Body of pancreas (tissue), 4 donors: ENCODE results near the gene GPR161. TPM values are rescaled to one million over a fixed set of nuclear protein-coding genes. Genes with fewer than 3 reads are reported as not detected.

Experiments used
- ATAC-seq: fragments of 150-250 bp; one replicate; pipeline ENCODE4 v1.9.1; 2016
- DNase-seq, 4 donors: peaks; one replicate each; pipeline ENCODE4 v3.0.0-alpha.2; 2019
- H3K27ac ChIP-seq, 4 donors: fragments of 200-600 bp; sonication (generic); 1 replicate in 3 of 4; 2 replicates in 1 of 4; pipeline versions ENCODE4 v1.5.1 to v1.6.1; 2016 to 2019; ENCODE audit warnings: mild to moderate bottlenecking in 1 of 4, mixed read lengths in 1 of 4, moderate library complexity in 1 of 4
- H3K27me3 ChIP-seq, 2 donors: fragments of 200-600 bp; sonication (generic); one replicate each; pipeline ENCODE4 v1.6.0; 2016; ENCODE audit warnings: mild to moderate bottlenecking in 1 of 2
- H3K36me3 ChIP-seq, 2 donors: fragments of 200-600 bp; sonication (generic); replicated peaks in 1 of 2; 2 replicates each; pipeline ENCODE4 v1.5.1; 2016; ENCODE audit warnings: low read depth in 2 of 2; ENCODE audit not compliant: insufficient read depth in 1 of 2
- H3K4me1 ChIP-seq: fragments of 200-600 bp; sonication (generic); one replicate; pipeline ENCODE4 v1.6.0; 2016
- H3K4me3 ChIP-seq, 2 donors: fragments of 200-600 bp; sonication (generic); 1 replicate in 1 of 2; 2 replicates in 1 of 2; pipeline ENCODE4 v1.5.1; 2016 to 2019
- H3K9me3 ChIP-seq, 3 donors: fragments of 200-600 bp; sonication (generic); 1 replicate in 2 of 3; 2 replicates in 1 of 3; pipeline ENCODE4 v1.5.1; 2016
- POLR2A ChIP-seq, 3 donors: fragments of 450-650 bp; IDR thresholded peaks; one replicate each; pipeline ENCODE4 v1.6.1; 2016; ENCODE audit warnings: antibody characterized with exemption in 3 of 3, mild to moderate bottlenecking in 2 of 3
- WGBS, 2 donors: methylation state at CpG; one replicate each; pipeline ENCODE4 v1.1.5; 2017; 5-methylcytosine and 5-hydroxymethylcytosine counted together
- intact Hi-C: fragments of 100-400 bp; cut with DNase I; formaldehyde crosslinking; loops from one replicate; pipeline ENCODE4 v1.15.1; 2023
- total RNA-seq, 2 donors: library from RNA; depleted of rRNA; stranded (reverse); fragments of >200 nt; gene quantifications; one replicate each; pipeline ENCODE4 v1.1.0, GENCODE V29; 2016
- TF ChIP-seq, protein P1 (sequence below), 7 experiments: fragments of 450-650 bp in 4 of 7; fragments of 200-600 bp in 3 of 7; sonication (generic) in 3 of 7; IDR thresholded peaks; one replicate each; pipeline ENCODE4 v1.5.1; 2016 to 2019; ENCODE audit warnings: antibody characterized with exemption in 7 of 7

The GPR161 gene
- total RNA-seq, 2 donors from 2014 or later: 2.6 to 6.5 TPM

- Histone ChIP-seq H3K27ac (no peak overlapping the region), H3K9me3 (no peaks in the 10 kb centered on the region), H3K4me3 (no peak overlapping the region), H3K4me1 (no peaks in the 10 kb centered on the region), H3K27me3 (no peaks in the 10 kb centered on the region), H3K36me3 (no peaks in the 10 kb centered on the region)
- intact Hi-C loops: no loop called here
- TF ChIP-seq, protein P1, sequence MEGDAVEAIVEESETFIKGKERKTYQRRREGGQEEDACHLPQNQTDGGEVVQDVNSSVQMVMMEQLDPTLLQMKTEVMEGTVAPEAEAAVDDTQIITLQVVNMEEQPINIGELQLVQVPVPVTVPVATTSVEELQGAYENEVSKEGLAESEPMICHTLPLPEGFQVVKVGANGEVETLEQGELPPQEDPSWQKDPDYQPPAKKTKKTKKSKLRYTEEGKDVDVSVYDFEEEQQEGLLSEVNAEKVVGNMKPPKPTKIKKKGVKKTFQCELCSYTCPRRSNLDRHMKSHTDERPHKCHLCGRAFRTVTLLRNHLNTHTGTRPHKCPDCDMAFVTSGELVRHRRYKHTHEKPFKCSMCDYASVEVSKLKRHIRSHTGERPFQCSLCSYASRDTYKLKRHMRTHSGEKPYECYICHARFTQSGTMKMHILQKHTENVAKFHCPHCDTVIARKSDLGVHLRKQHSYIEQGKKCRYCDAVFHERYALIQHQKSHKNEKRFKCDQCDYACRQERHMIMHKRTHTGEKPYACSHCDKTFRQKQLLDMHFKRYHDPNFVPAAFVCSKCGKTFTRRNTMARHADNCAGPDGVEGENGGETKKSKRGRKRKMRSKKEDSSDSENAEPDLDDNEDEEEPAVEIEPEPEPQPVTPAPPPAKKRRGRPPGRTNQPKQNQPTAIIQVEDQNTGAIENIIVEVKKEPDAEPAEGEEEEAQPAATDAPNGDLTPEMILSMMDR (IDR thresholded peaks at IDR 0.05): no peak
- no peak for TF ChIP-seq POLR2A (IDR thresholded peaks at IDR 0.05)
- ATAC-seq (no peak), DNase-seq (no peak)
- WGBS, 2 donors: 83 to 100% methylated on average over 1 of the region's 1 CpG
These were observed 13.6 kb upstream of the GPR161 start for GRCh38 chr1:168150283-168150682.

GRCh38 chr1:168148916-168149315 is 12.2 kb upstream of the GPR161 start:
- Histone ChIP-seq H3K36me3 (no peaks in the 10 kb centered on the region), H3K4me3 (no peak overlapping the region), H3K27ac (no peak overlapping the region), H3K27me3 (no peaks in the 10 kb centered on the region), H3K4me1 (no peaks in the 10 kb centered on the region), H3K9me3 (no peaks in the 10 kb centered on the region)
- no peak for ATAC-seq
- TF ChIP-seq, protein P1 (IDR thresholded peaks at IDR 0.05): no peak
- TF ChIP-seq POLR2A (IDR thresholded peaks at IDR 0.05): no peak
- WGBS, 2 donors: 59 to 69% methylated on average over 4 of the region's 4 CpGs
- intact Hi-C loops: no loop called here
- no peak for DNase-seq

- TF ChIP-seq, protein P1 (IDR thresholded peaks at IDR 0.05): no peak
- no peak for TF ChIP-seq POLR2A (IDR thresholded peaks at IDR 0.05)
- DNase-seq: no peak
- Histone ChIP-seq H3K4me3 (no peak overlapping the region), H3K36me3 (no peaks in the 10 kb centered on the region), H3K27me3 (no peaks in the 10 kb centered on the region), H3K4me1 (no peaks in the 10 kb centered on the region), H3K27ac (no peak overlapping the region), H3K9me3 (no peaks in the 10 kb centered on the region)
- no peak for ATAC-seq
- 74 to 79% methylated on average over 11 of the region's 11 CpGs for WGBS, 2 donors
- intact Hi-C loops: no loop called here
These were observed 9.9 kb upstream of the GPR161 start for GRCh38 chr1:168146626-168147025.

GRCh38 chr1:168146160-168146539 is 9.4 kb upstream of the GPR161 start:
- ATAC-seq: no peak

More at GRCh38 chr1:168146160-168146539, 9.4 kb upstream of the GPR161 start:
- Histone ChIP-seq H3K27me3 (no peaks in the 10 kb centered on the region), H3K4me3 (no peak overlapping the region), H3K4me1 (no peaks in the 10 kb centered on the region), H3K27ac (no peak overlapping the region), H3K36me3 (no peaks in the 10 kb centered on the region), H3K9me3 (no peaks in the 10 kb centered on the region)
- no peak for DNase-seq
- intact Hi-C loops: no loop called here
- 47 to 59% methylated on average over 3 to 5 of the region's 5 CpGs for WGBS, 2 donors
- no peak for TF ChIP-seq POLR2A (IDR thresholded peaks at IDR 0.05)
- TF ChIP-seq, protein P1 (IDR thresholded peaks at IDR 0.05): no peak
